Epithelial cell of esophagus (primary cell): ENCODE measurements around the gene CABLES1.

Experiments used
- DNase-seq: peaks from one replicate; pipeline ENCODE4 v3.0.0; 2010; ENCODE audit warnings: low read depth
- H3K4me3 ChIP-seq: 2 replicates; pipeline ENCODE4 v1.5.1; 2011; ENCODE audit warnings: mild to moderate bottlenecking, low read length, control low read depth
- CTCF ChIP-seq: IDR thresholded peaks from 2 replicates; pipeline ENCODE4 v1.5.1; 2011; ENCODE audit warnings: low read depth, mild to moderate bottlenecking, low read length, control low read depth, inconsistent platforms; ENCODE audit not compliant: insufficient read depth; ENCODE audit errors: missing control alignments

CABLES1 gene

DNA sequence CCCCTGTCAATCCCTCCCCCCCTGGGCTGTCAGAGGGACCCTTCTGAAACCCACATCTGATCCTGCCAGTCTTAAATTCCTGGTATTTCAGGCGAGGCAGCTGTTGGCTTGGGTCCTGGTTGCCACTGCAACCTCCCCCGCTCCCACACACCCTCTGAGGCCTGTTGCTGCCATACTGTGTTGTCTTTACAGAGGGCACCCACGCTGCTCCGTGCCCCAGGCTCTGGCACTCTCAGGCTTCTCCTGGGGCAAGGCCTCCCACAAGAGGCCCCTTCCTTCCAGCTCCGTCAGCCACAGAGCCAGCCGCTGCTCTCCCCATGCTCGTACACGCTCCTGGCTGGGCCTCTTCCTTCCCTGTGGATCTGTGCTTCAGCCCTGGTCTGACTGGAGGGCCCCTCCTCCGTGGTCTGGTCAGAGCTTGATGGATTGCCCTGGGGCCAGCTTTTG is 8.6 kb downstream of the CABLES1 start:
- no peak for TF ChIP-seq CTCF
- H3K4me3 ChIP-seq: no peak overlapping the region
- DNase-seq: no peak

GRCh38 chr18:23144640-23145039 is 9.4 kb downstream of the CABLES1 start:
- H3K4me3 ChIP-seq: no peak overlapping the region
- TF ChIP-seq CTCF: no peak
- no peak for DNase-seq

GRCh38 chr18:23145621-23146020 is 10.3 kb downstream of the CABLES1 start:
- no peak for DNase-seq
- TF ChIP-seq CTCF: no peak
- H3K4me3 ChIP-seq: no peak overlapping the region

DNA sequence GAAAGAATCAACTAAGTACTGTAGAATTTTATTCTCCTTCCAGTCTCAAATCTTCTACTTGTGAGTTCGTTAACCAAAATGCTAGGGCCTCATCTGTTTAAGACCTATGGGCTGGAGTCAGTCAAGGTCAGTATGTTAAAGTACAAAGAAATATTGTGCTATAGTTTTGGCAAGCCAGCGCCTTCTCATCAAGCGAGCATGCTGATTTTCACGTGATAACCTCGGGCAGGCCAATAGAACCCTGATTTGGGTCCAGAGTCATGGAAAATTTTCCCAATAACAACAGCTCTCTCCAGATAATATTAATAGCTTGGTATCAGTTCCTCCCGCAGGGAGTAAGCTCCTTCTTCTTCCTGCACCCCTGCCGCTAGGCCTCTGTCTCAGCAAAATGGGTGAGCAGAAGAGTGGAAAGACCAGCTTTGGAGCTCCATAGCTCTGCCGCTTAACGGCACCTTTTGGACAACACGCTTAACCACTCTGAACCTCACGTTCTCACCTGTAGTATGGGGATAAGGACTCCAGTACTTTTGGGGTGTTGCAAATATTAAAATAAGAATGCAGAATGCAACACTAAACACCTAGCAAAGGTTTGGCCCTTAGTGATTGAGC is 11.7 kb downstream of the CABLES1 start:
- no peak for TF ChIP-seq CTCF
- DNase-seq: no peak
- no peak overlapping the region for H3K4me3 ChIP-seq

- H3K4me3 ChIP-seq: no peak overlapping the region
- no peak for DNase-seq
- TF ChIP-seq CTCF: no peak
Measured at GRCh38 chr18:23148382-23148781, 13.1 kb downstream of the CABLES1 start.

DNA sequence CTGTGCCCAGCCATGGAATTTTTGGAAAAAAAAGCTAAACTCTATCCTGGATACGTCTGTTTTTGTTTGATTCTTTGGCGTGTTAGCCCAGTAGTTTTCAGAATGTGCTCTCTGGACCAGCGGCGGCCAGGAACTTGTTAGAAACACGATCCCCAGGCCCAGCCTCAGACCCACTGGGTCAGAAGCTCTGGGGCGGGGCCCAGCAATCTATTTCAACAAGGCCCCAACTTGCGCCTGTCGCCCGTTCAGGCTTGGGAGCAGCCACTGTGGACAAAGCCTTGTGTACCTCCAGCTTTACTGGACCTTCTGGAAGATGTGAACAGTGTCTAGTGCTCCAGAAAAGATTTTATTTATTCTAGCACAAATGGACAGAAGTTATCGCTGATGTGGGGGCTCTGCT is 14.3 kb downstream of the CABLES1 start:
- H3K4me3 ChIP-seq: no peak overlapping the region
- no peak for TF ChIP-seq CTCF
- no peak for DNase-seq

DNA sequence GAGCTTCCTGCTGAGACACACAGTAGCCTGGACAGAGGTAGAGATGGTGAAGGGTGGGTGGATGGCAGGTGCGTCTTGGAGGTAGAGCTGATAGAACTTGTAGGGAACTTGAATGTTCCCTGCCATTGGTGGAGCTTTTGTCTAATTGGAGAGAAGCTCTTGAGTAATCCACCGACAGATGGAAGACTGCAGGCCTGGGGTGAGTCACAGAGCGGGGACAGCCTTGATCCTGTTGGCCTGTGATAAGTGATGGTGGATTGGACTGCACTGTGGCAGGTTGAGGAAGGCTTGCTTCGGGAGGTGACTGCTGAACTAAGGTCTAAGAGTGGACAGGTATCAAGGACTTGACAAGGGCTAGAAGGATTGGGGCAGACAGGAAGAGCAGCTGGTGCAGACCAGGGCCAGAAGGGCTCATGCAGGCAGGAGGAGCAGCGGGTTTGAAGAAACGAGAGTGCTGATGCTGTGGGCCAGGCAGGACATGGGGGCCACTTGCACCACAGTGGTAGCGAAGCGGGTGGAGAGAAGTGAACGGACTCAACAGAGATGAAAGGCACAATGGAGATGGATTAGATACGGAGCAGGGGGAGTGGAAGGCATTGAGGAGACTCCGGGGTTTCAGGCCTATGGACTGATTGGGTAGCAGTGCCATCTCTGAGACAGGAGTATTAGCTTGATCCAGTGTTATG is 16.3 kb downstream of the CABLES1 start:
- no peak overlapping the region for H3K4me3 ChIP-seq
- DNase-seq: peak; percentile 34
- no peak for TF ChIP-seq CTCF
